Measurements from ENCODE around the gene MTA2. TPM values are rescaled to one million over a fixed set of nuclear protein-coding genes. Genes with fewer than 3 reads are reported as not detected.

Gene MTA2
- total and polyA plus RNA-seq, 2 of the 8 experiments (the other 6 are each of a cell fraction or from before 2014, with no cell fraction given), result 25.7 to 114 TPM

DNA sequence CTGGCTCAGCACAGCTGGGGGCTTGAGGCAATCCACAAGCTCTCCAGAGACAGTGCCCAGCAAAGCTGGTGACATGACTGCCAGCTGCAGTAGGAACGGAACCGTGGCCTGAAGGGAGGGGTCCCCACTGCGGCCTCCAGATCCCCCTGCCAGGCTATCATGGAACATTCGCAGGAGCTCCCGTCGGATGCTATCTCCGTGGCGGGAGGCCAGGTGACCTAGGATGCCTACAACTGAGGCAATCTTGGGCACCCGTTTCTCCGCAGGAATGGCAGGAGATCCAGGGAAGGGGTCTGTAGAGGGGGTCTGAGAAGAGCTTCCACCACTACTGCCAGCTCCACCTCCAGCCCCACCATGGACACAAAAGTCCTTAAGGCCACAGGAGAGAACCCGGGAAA lies 47.3 kb upstream of the MTA2 start:
- FAIRE-seq (no peak), DNase-seq (ENCODE audit: low read depth in 1 of 2, low spot score in 2 of 2) (no peak)
- Histone ChIP-seq H2BK12ac (ENCODE audit: low read depth, low read length) (no peak overlapping the region), H3K79me2 (ENCODE audit: control insufficient read depth in 1 of 2, insufficient read depth in 2 of 2, low read length in 2 of 2) (peaks cover 15 to 45% of the 10 kb centered on the region in 2 experiments), H2BK120ac (replicated peaks; ENCODE audit: low read depth, low read length) (no peak overlapping the region), H4K20me1 (replicated peaks in 1 of 2; ENCODE audit: control insufficient read depth in 1 of 2, insufficient read depth in 2 of 2, low read length in 2 of 2) (peaks cover 3 to 23% of the 10 kb centered on the region in 2 experiments), H4K5ac (ENCODE audit: insufficient read length, low read depth, low read length) (no peak overlapping the region), H3K56ac (replicated peaks; ENCODE audit: insufficient read length, low read depth, low read length) (no peak overlapping the region), H3K4ac (replicated peaks; ENCODE audit: insufficient read length, low read depth, low read length) (no peak overlapping the region), H3K4me1 (replicated peaks in 1 of 4; ENCODE audit: control insufficient read depth in 3 of 4, insufficient read depth in 4 of 4, low read length in 3 of 4) (no peaks in the 10 kb centered on the region; a peak in 2 of 7 replicates), H3K36me3 (ENCODE audit: control insufficient read depth in 2 of 4, insufficient read depth in 4 of 4, low read length in 3 of 4) (peaks cover 0 to 22% (median 7%) of the 10 kb centered on the region in 4 experiments; a peak in 5 of 8 replicates), H3K27me3 (replicated peaks in 1 of 4; ENCODE audit: control insufficient read depth in 3 of 4, extremely low read depth in 1 of 4, insufficient read depth in 3 of 4, low read length in 3 of 4) (no peaks in the 10 kb centered on the region), H2BK5ac (ENCODE audit: low read depth, low read length) (no peak overlapping the region), H3K79me1 (ENCODE audit: low read depth, low read length) (peaks cover 10% of the 10 kb centered on the region), H2AFZ (ENCODE audit: low read length) (no peak overlapping the region), H3K9me3 (ENCODE audit: insufficient read depth in 2 of 2, low read depth in 1 of 2, low read length in 1 of 2) (no peaks in the 10 kb centered on the region), H2BK15ac (ENCODE audit: low read length) (no peak overlapping the region), H3K4me2 (ENCODE audit: insufficient read depth in 1 of 2, low read depth in 2 of 2, low read length in 2 of 2) (no peak overlapping the region), H3K18ac (ENCODE audit: extremely low read depth, low read length) (no peak overlapping the region), H4K8ac (ENCODE audit: extremely low read depth, insufficient read depth, low read length) (no peak overlapping the region), H3K4me3 (ENCODE audit: extremely low read depth in 1 of 4, insufficient read depth in 2 of 4, low read depth in 3 of 4, low read length in 4 of 4) (no peak overlapping the region), H3K23ac (ENCODE audit: insufficient read length) (no peak overlapping the region), H2BK20ac (ENCODE audit: low read length) (no peak overlapping the region), H4K91ac (replicated peaks; ENCODE audit: insufficient read length, low read length) (no peak overlapping the region), H3K27ac (ENCODE audit: low read depth, low read length) (no peak overlapping the region), H2AK5ac (ENCODE audit: low read depth, low read length) (no peak overlapping the region), H3K14ac (ENCODE audit: insufficient read length) (no peak overlapping the region), H3K23me2 (ENCODE audit: low read depth, low read length) (peaks cover 8% of the 10 kb centered on the region), H3K9ac (replicated peaks in 1 of 4; ENCODE audit: extremely low read depth in 1 of 4, low read depth in 3 of 4, low read length in 3 of 4) (no peak overlapping the region)
- CTCF ChIA-PET (ENCODE audit: partially characterized antibody), result interaction anchor here (0.7 to 3.2 kb wide), 11 partner anchors 15 to 541 kb away, joined by 3 to 14 read pairs (median 4); partner anchors contain the start of gene LRRN4CL
- POLR2A ChIA-PET (ENCODE audit: partially characterized antibody), result interaction anchor here (0.6 to 50.4 kb wide), 11 partner anchors 8 to 850 kb away, joined by 3 to 2041 read pairs (median 4); partner anchors contain the start of genes B3GAT3, BSCL2, C11orf98 and CSKMT
- 93% methylated on average over 10 of the region's 11 CpGs; no CpG with 5 or more reads in 1 of the 2 experiments for WGBS, 2 experiments (ENCODE audit: extremely low coverage in 1 of 2, insufficient coverage in 1 of 2, insufficient read length in 1 of 2, insufficient replicate concordance in 2 of 2, low coverage in 1 of 2, low lambda C conversion rate in 2 of 2, missing lambda C conversion rate in 1 of 2)
- TF ChIP-seq CTBP2 (IDR thresholded peaks at IDR 0.05; ENCODE audit: borderline replicate concordance, insufficient read depth, insufficient read length, low read length), result no peak
- no peak for TF ChIP-seq NANOG (IDR thresholded peaks at IDR 0.05; ENCODE audit: insufficient read depth, low read depth, low read length, poor library complexity, severe bottlenecking)
- no peak for TF ChIP-seq RBBP5 (IDR thresholded peaks at IDR 0.05; ENCODE audit: borderline replicate concordance, low read depth, low read length)
- TF ChIP-seq TAF1 (IDR thresholded peaks at IDR 0.05; ENCODE audit: low read depth, low read length), result no peak
- no peak for TF ChIP-seq E2F6 (IDR thresholded peaks at IDR 0.05)

All from H1 (cell line).